GM21526 (cell line): ENCODE measurements around the gene AOX1.
"Not testable (repeated sequence)": the region's sequence is repeated elsewhere in the genome, so short reads cannot be mapped to it uniquely, and the experiment has no call there.

ENCODE experiments used
- ATAC-seq: cut with Tn5 transposase; IDR thresholded peaks from one replicate; pipeline ENCODE4 v1.9.1; 2021; ENCODE audit warnings: moderate library complexity; ENCODE audit not compliant: unreplicated experiment, low FRiP score

AOX1 gene

GRCh38 chr2:200664770-200665494 lies 79.1 kb downstream of the AOX1 start:
- no peak for ATAC-seq

- ATAC-seq: no peak
Measured at GRCh38 chr2:200665626-200666453, 80.0 kb downstream of the AOX1 start.

GRCh38 chr2:200667413-200667812 lies 81.6 kb downstream of the AOX1 start:
- no peak for ATAC-seq

GRCh38 chr2:200668478-200668877 lies 82.7 kb downstream of the AOX1 start:
- no peak for ATAC-seq

GRCh38 chr2:200669308-200669707 lies 83.5 kb downstream of the AOX1 start:
- no peak for ATAC-seq

- no peak for ATAC-seq
Measured at GRCh38 chr2:200670313-200670712, 84.5 kb downstream of the AOX1 start.

- no peak for ATAC-seq
Measured at GRCh38 chr2:200670751-200671150, 84.9 kb downstream of the AOX1 start.

- no peak for ATAC-seq
Measured at GRCh38 chr2:200673191-200673590, 87.4 kb downstream of the AOX1 start.

- no peak for ATAC-seq
Measured at GRCh38 chr2:200674837-200675236, 89.0 kb downstream of the AOX1 start.

- no peak for ATAC-seq
Measured at GRCh38 chr2:200677171-200677570, 91.4 kb downstream of the AOX1 start.

- ATAC-seq: no peak
Measured at GRCh38 chr2:200677721-200678532, 92.1 kb downstream of the AOX1 start.

GRCh38 chr2:200679127-200679526 lies 93.3 kb downstream of the AOX1 start:
- no peak for ATAC-seq

GRCh38 chr2:200679535-200679934 lies 93.7 kb downstream of the AOX1 start:
- ATAC-seq: no peak

GRCh38 chr2:200681697-200682096 lies 95.9 kb downstream of the AOX1 start:
- ATAC-seq: no peak

GRCh38 chr2:200682407-200682806 lies 96.6 kb downstream of the AOX1 start:
- ATAC-seq: not testable (repeated sequence)

GRCh38 chr2:200687922-200688920 lies 102.4 kb downstream of the AOX1 start:
- ATAC-seq: no peak

GRCh38 chr2:200689115-200689514 lies 103.3 kb downstream of the AOX1 start:
- ATAC-seq: no peak

GRCh38 chr2:200693836-200694470 lies 108.1 kb downstream of the AOX1 start:
- no peak for ATAC-seq

GRCh38 chr2:200695191-200695590 lies 109.4 kb downstream of the AOX1 start:
- no peak for ATAC-seq
